Measurements from ENCODE around the gene KCNJ14. TPM values are rescaled to one million over a fixed set of nuclear protein-coding genes. Genes with fewer than 3 reads are reported as not detected.

The KCNJ14 gene
- polyA plus RNA-seq, 4 donors, result 0.22 to 0.80 (median 0.35) TPM

GRCh38 chr19:48450441-48450840, 4.9 kb upstream of the KCNJ14 start:
- FAIRE-seq, result no peak
- no peak overlapping the region for H3K27ac ChIP-seq (ENCODE audit: low read depth in 1 of 3, low read length in 2 of 3)
- H3K36me3 ChIP-seq (ENCODE audit: control insufficient read depth in 3 of 3, insufficient read depth in 2 of 3, low read depth in 1 of 3, low read length in 3 of 3), result peaks cover 25 to 79% (median 26%) of the 10 kb centered on the region in 3 donors
- H3K27me3 ChIP-seq (ENCODE audit: control insufficient read depth in 3 of 3, insufficient read depth in 3 of 3, low read length in 3 of 3), result peaks cover 0 to under 1% (median 0%) of the 10 kb centered on the region in 3 donors
- no peaks in the 10 kb centered on the region for H3K9me3 ChIP-seq (ENCODE audit: control insufficient read depth in 2 of 2, insufficient read depth in 1 of 2, low read depth in 1 of 2, low read length in 1 of 2)
- DNase-seq, result no peak
- no peak overlapping the region for H3K4me3 ChIP-seq (ENCODE audit: low read depth in 1 of 3, low read length in 3 of 3)
- WGBS, 3 donors, result 94 to 95% (median 94%) methylated on average over 23 of the region's 23 CpGs
- peaks cover 0 to 6% (median 4%) of the 10 kb centered on the region in 3 donors for H3K4me1 ChIP-seq (ENCODE audit: control insufficient read depth in 3 of 3, insufficient read depth in 2 of 3, low read depth in 1 of 3, low read length in 2 of 3)

DNA sequence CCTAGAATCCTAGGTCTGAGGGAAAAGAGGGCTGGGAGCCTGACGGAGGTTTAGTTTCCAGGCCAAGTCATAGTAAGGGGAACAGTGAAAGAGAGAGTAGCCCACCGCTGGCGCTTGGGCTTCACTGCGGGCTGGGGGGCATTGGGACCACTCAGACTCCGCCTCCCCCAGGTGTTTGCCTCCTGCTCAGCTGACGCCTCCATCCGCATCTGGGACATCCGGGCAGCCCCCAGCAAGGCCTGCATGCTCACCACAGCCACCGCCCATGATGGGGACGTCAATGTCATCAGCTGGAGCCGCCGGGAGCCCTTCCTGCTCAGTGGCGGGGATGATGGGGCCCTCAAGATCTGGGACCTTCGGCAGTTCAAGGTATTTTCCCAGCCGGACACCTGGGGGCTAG, 4.5 kb upstream of the KCNJ14 start:
- WGBS, 3 donors, result 94 to 95% (median 95%) methylated on average over 15 of the region's 15 CpGs
- Histone ChIP-seq H3K27ac (ENCODE audit: low read depth in 1 of 3, low read length in 2 of 3) (no peak overlapping the region), H3K9me3 (ENCODE audit: control insufficient read depth in 2 of 2, insufficient read depth in 1 of 2, low read depth in 1 of 2, low read length in 1 of 2) (no peaks in the 10 kb centered on the region), H3K4me3 (ENCODE audit: low read depth in 1 of 3, low read length in 3 of 3) (no peak overlapping the region), H3K27me3 (ENCODE audit: control insufficient read depth in 3 of 3, insufficient read depth in 3 of 3, low read length in 3 of 3) (no peaks in the 10 kb centered on the region), H3K4me1 (ENCODE audit: control insufficient read depth in 3 of 3, insufficient read depth in 2 of 3, low read depth in 1 of 3, low read length in 2 of 3) (peaks cover 0 to 5% (median 4%) of the 10 kb centered on the region in 3 donors), H3K36me3 (ENCODE audit: control insufficient read depth in 3 of 3, insufficient read depth in 2 of 3, low read depth in 1 of 3, low read length in 3 of 3) (peaks cover 25 to 83% (median 26%) of the 10 kb centered on the region in 3 donors)
- no peak for DNase-seq
- FAIRE-seq, result no peak

DNA sequence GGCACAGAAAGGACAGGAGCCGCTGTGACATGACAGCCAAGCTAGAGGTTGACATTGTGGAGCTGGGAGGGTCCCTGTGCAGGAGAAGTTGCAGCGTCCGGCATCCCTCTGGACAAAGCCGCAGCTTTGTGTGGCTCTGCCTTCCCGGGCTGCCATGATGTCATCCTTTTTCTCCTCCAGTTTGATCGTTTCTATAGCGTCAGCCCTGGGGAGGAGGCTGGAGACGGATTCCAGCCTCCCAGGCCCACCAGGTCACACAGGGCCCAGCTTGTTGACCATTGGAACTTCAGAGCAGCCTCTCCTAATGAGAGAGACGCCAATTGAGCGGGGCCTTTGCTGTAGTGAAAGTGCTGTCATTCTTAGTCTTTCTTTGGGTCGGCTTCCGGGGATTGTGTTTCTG, 3.8 kb upstream of the KCNJ14 start:
- Histone ChIP-seq H3K4me1 (ENCODE audit: control insufficient read depth in 3 of 3, insufficient read depth in 2 of 3, low read depth in 1 of 3, low read length in 2 of 3) (peaks cover 0 to 2% (median under 1%) of the 10 kb centered on the region in 3 donors), H3K27me3 (ENCODE audit: control insufficient read depth in 3 of 3, insufficient read depth in 3 of 3, low read length in 3 of 3) (no peaks in the 10 kb centered on the region), H3K9me3 (ENCODE audit: control insufficient read depth in 2 of 2, insufficient read depth in 1 of 2, low read depth in 1 of 2, low read length in 1 of 2) (no peaks in the 10 kb centered on the region), H3K27ac (ENCODE audit: low read depth in 1 of 3, low read length in 2 of 3) (no peak overlapping the region), H3K36me3 (ENCODE audit: control insufficient read depth in 3 of 3, insufficient read depth in 2 of 3, low read depth in 1 of 3, low read length in 3 of 3) (peaks cover 25 to 90% (median 27%) of the 10 kb centered on the region in 3 donors), H3K4me3 (ENCODE audit: low read depth in 1 of 3, low read length in 3 of 3) (no peak overlapping the region)
- FAIRE-seq (no peak), DNase-seq (no peak)
- WGBS, 3 donors, result 89 to 91% (median 91%) methylated on average over 12 of the region's 12 CpGs

DNA sequence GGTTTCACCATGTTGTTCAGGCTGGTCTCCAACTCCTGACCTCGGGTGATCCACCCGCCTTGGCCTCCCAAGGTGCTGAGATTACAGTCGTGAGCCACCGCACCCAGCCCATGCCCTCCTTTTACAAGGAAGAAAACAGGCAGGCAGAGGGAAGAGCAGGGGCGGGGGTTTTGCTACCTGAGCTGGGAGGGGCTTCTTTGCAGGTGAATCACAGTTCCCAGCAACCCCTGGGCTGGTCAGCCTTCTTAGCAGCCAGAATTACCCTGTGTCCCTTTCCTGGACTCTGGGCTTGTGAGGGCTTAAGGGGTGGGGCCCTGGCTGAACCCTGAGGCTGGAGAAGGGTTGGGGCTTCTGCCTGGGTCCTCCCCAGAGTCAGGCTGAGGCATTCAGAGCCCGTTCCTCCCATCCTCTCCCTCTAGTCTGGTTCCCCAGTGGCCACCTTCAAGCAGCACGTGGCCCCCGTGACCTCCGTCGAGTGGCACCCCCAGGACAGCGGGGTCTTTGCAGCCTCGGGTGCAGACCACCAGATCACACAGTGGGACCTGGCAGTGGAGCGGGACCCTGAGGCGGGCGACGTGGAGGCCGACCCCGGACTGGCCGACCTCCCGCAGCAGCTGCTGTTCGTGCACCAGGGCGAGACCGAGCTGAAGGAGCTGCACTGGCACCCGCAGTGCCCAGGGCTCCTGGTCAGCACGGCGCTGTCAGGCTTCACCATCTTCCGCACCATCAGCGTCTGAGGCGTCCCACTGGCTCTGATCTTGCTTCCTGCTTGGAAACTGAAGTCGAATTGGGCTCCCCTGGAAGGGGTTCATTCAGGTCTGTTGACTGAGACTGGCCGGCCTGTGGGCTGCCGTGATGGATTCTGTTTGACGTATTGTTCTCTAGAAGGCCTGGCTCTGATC, 2.8 kb upstream of the KCNJ14 start:
- Histone ChIP-seq H3K27me3 (ENCODE audit: control insufficient read depth in 3 of 3, insufficient read depth in 3 of 3, low read length in 3 of 3) (no peaks in the 10 kb centered on the region), H3K27ac (ENCODE audit: low read depth in 1 of 3, low read length in 2 of 3) (no peak overlapping the region), H3K9me3 (ENCODE audit: control insufficient read depth in 2 of 2, insufficient read depth in 1 of 2, low read depth in 1 of 2, low read length in 1 of 2) (no peaks in the 10 kb centered on the region), H3K4me1 (ENCODE audit: control insufficient read depth in 3 of 3, insufficient read depth in 2 of 3, low read depth in 1 of 3, low read length in 2 of 3) (no peaks in the 10 kb centered on the region), H3K4me3 (ENCODE audit: low read depth in 1 of 3, low read length in 3 of 3) (no peak overlapping the region), H3K36me3 (ENCODE audit: control insufficient read depth in 3 of 3, insufficient read depth in 2 of 3, low read depth in 1 of 3, low read length in 3 of 3) (peaks cover 25 to 93% (median 30%) of the 10 kb centered on the region in 3 donors)
- FAIRE-seq (no peak), DNase-seq (peak in 1 of 2 donors; percentile 23)
- WGBS, 3 donors, result 85 to 89% (median 86%) methylated on average over 33 of the region's 33 CpGs

DNA sequence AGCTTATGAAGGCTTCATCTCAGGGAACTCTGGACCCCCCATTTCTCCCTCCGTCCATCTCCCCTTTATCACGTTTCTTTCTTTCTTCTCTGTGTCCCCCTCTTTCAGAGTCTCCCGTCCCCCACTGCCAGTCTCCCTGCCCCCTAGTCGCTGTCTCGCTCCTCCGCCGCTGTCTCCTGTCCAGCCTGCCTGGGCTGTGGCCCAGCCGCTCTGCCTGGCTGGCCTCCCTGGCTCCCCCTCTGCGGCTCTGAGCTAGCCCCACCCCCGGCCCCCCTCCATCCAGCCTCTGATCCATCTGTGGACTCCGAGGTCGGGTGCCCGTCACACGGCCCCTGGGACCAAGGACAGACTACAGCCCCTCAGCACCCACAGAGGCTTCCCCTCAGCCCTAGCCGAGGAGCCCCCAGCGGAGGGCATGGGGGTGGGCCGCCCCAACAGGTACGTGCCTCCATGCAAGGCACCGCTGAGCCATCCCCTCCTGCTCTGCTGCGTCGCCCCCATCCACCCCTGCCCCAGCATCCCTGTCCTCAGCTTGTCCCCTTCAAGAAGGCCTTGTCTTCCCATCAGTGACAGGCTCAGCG, 1.1 kb upstream of the KCNJ14 start:
- Histone ChIP-seq H3K4me1 (ENCODE audit: control insufficient read depth in 3 of 3, insufficient read depth in 2 of 3, low read depth in 1 of 3, low read length in 2 of 3) (no peaks in the 10 kb centered on the region), H3K27me3 (ENCODE audit: control insufficient read depth in 3 of 3, insufficient read depth in 3 of 3, low read length in 3 of 3) (no peaks in the 10 kb centered on the region), H3K9me3 (ENCODE audit: control insufficient read depth in 2 of 2, insufficient read depth in 1 of 2, low read depth in 1 of 2, low read length in 1 of 2) (no peaks in the 10 kb centered on the region), H3K36me3 (ENCODE audit: control insufficient read depth in 3 of 3, insufficient read depth in 2 of 3, low read depth in 1 of 3, low read length in 3 of 3) (peaks cover 25 to 85% (median 26%) of the 10 kb centered on the region in 3 donors), H3K4me3 (ENCODE audit: low read depth in 1 of 3, low read length in 3 of 3) (no peak overlapping the region), H3K27ac (ENCODE audit: low read depth in 1 of 3, low read length in 2 of 3) (no peak overlapping the region)
- DNase-seq (no peak), FAIRE-seq (no peak)
- 92 to 96% (median 94%) methylated on average over 22 of the region's 22 CpGs for WGBS, 3 donors

GRCh38 chr19:48455908-48456562, 661 bp downstream of the KCNJ14 start:
- no peaks in the 10 kb centered on the region for H3K4me1 ChIP-seq (ENCODE audit: control insufficient read depth in 3 of 3, insufficient read depth in 2 of 3, low read depth in 1 of 3, low read length in 2 of 3)
- no peak overlapping the region for H3K4me3 ChIP-seq (ENCODE audit: low read depth in 1 of 3, low read length in 3 of 3)
- H3K27ac ChIP-seq (ENCODE audit: low read depth in 1 of 3, low read length in 2 of 3), result no peak overlapping the region
- no peaks in the 10 kb centered on the region for H3K27me3 ChIP-seq (ENCODE audit: control insufficient read depth in 3 of 3, insufficient read depth in 3 of 3, low read length in 3 of 3)
- H3K36me3 ChIP-seq (ENCODE audit: control insufficient read depth in 3 of 3, insufficient read depth in 2 of 3, low read depth in 1 of 3, low read length in 3 of 3), result peaks cover 15 to 67% (median 15%) of the 10 kb centered on the region in 3 donors
- DNase-seq (no peak), FAIRE-seq (no peak)
- no peaks in the 10 kb centered on the region for H3K9me3 ChIP-seq (ENCODE audit: control insufficient read depth in 2 of 2, insufficient read depth in 1 of 2, low read depth in 1 of 2, low read length in 1 of 2)
- 84 to 92% (median 87%) methylated on average over 11 of the region's 11 CpGs for WGBS, 3 donors

- no peak overlapping the region for H3K27ac ChIP-seq (ENCODE audit: low read depth in 1 of 3, low read length in 2 of 3)
- WGBS, 3 donors, result 95 to 98% (median 98%) methylated on average over 4 of the region's 4 CpGs
- FAIRE-seq, result no peak
Measured at GRCh38 chr19:48456864-48457263, 1.5 kb downstream of the KCNJ14 start.

GRCh38 chr19:48458016-48458415, 2.6 kb downstream of the KCNJ14 start:
- no peak overlapping the region for H3K4me3 ChIP-seq (ENCODE audit: low read depth in 1 of 3, low read length in 3 of 3)
- H3K27me3 ChIP-seq (ENCODE audit: control insufficient read depth in 3 of 3, insufficient read depth in 3 of 3, low read length in 3 of 3), result no peaks in the 10 kb centered on the region
- H3K9me3 ChIP-seq (ENCODE audit: control insufficient read depth in 2 of 2, insufficient read depth in 1 of 2, low read depth in 1 of 2, low read length in 1 of 2), result no peaks in the 10 kb centered on the region
- H3K4me1 ChIP-seq (ENCODE audit: control insufficient read depth in 3 of 3, insufficient read depth in 2 of 3, low read depth in 1 of 3, low read length in 2 of 3), result no peaks in the 10 kb centered on the region
- H3K36me3 ChIP-seq (ENCODE audit: control insufficient read depth in 3 of 3, insufficient read depth in 2 of 3, low read depth in 1 of 3, low read length in 3 of 3), result peaks cover 10 to 55% (median 11%) of the 10 kb centered on the region in 3 donors
- no peak overlapping the region for H3K27ac ChIP-seq (ENCODE audit: low read depth in 1 of 3, low read length in 2 of 3)
- FAIRE-seq, result no peak
- DNase-seq, result no peak
- 89 to 93% (median 93%) methylated on average over 2 of the region's 2 CpGs for WGBS, 3 donors

More at GRCh38 chr19:48456864-48457263, 1.5 kb downstream of the KCNJ14 start:
- Histone ChIP-seq H3K36me3 (ENCODE audit: control insufficient read depth in 3 of 3, insufficient read depth in 2 of 3, low read depth in 1 of 3, low read length in 3 of 3) (peaks cover 15 to 58% (median 15%) of the 10 kb centered on the region in 3 donors), H3K27me3 (ENCODE audit: control insufficient read depth in 3 of 3, insufficient read depth in 3 of 3, low read length in 3 of 3) (no peaks in the 10 kb centered on the region), H3K4me3 (ENCODE audit: low read depth in 1 of 3, low read length in 3 of 3) (no peak overlapping the region), H3K4me1 (ENCODE audit: control insufficient read depth in 3 of 3, insufficient read depth in 2 of 3, low read depth in 1 of 3, low read length in 2 of 3) (no peaks in the 10 kb centered on the region), H3K9me3 (ENCODE audit: control insufficient read depth in 2 of 2, insufficient read depth in 1 of 2, low read depth in 1 of 2, low read length in 1 of 2) (no peaks in the 10 kb centered on the region)
- no peak for DNase-seq

Data from small intestine (tissue), 7 donors.